PC-9 (cell line): ENCODE results near the gene ATP8B3.

ENCODE experiments used
- EZH2 ChIP-seq: fragments of 200-600 bp; sonication (generic); IDR thresholded peaks from 2 replicates; pipeline ENCODE4 v1.8.0; 2017; ENCODE audit warnings: antibody characterized with exemption, low read depth
- TF ChIP-seq, protein P1 (sequence below): fragments of 200-600 bp; sonication (generic); conservative IDR thresholded peaks from 2 replicates; pipeline ENCODE4 v1.6.1; 2017; ENCODE audit warnings: mixed run types, antibody characterized with exemption, mild to moderate bottlenecking, moderate library complexity

DNA sequence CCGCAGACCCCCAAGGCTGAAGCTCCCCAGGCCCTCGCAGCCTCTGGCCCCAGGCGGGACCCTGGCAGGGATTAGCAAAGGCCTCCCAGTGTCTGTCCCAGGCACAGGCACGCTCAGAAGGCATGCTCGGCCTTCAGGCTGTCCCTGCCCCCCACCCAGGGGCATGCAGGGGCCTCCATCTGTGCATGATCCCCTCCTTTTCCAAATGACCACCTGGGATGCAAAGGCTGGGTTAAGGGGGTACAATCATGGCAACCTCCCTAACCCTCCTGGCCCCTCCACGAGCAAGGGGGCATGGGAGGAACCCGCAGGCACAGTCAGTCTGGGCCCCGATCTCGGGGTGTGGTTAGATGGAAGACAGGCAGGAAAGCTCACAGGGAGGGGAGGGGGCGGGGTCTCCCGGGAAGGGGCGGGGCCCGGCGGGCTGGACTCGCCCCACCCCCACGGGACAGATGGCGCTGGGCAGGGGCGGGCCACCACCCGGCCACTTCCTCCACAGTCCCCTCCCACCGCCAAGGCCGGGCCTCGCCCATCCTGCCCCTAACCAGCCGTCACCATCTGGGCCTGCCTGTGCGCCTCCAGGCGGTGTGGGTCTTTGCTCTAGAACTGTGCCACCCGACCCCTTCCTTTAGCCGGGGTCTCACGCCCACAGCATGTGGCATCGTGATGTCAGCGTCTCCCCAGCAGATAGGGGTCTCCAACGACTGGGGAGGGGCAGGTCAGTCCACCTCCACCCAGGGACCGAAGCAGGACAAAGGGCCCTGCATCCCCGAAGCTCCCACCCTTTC, 43.2 kb upstream of the ATP8B3 start:
- TF ChIP-seq, protein P1, sequence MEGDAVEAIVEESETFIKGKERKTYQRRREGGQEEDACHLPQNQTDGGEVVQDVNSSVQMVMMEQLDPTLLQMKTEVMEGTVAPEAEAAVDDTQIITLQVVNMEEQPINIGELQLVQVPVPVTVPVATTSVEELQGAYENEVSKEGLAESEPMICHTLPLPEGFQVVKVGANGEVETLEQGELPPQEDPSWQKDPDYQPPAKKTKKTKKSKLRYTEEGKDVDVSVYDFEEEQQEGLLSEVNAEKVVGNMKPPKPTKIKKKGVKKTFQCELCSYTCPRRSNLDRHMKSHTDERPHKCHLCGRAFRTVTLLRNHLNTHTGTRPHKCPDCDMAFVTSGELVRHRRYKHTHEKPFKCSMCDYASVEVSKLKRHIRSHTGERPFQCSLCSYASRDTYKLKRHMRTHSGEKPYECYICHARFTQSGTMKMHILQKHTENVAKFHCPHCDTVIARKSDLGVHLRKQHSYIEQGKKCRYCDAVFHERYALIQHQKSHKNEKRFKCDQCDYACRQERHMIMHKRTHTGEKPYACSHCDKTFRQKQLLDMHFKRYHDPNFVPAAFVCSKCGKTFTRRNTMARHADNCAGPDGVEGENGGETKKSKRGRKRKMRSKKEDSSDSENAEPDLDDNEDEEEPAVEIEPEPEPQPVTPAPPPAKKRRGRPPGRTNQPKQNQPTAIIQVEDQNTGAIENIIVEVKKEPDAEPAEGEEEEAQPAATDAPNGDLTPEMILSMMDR = no peak
- no peak for TF ChIP-seq EZH2
